T-helper 1 cell treated with Interleukin-12 subunit alpha and Interleukin-12 subunit beta and Interleukin-4 antibody, amounts not matched to agents 30 μg/mL and 1 μg/mL, for 36 hours (primary cell): ENCODE measurements around the gene PDIA6.

Source experiments
- H3K27ac Mint-ChIP-seq: one replicate; pipeline ENCODE4 v1.8.0; 2021; ENCODE audit warnings: mild to moderate bottlenecking, mixed read lengths
- H3K27me3 Mint-ChIP-seq: one replicate; pipeline ENCODE4 v1.8.0; 2021; ENCODE audit warnings: low read depth, mixed read lengths
- H3K36me3 Mint-ChIP-seq: one replicate; pipeline ENCODE4 v1.8.0; 2021; ENCODE audit warnings: low read depth, mixed read lengths
- H3K4me1 Mint-ChIP-seq: one replicate; pipeline ENCODE4 v1.8.0; 2021; ENCODE audit warnings: low read depth, mixed read lengths
- H3K4me3 Mint-ChIP-seq: one replicate; pipeline ENCODE4 v1.8.0; 2021; ENCODE audit warnings: mild to moderate bottlenecking, moderate library complexity, mixed read lengths
- H3K9me3 Mint-ChIP-seq: one replicate; pipeline ENCODE4 v1.8.0; 2021; ENCODE audit warnings: mixed read lengths

PDIA6 gene

GRCh38 chr2:10773821-10774341, 38.7 kb downstream of the PDIA6 start:
- H3K4me1 Mint-ChIP-seq = no peaks in the 10 kb centered on the region
- no peak overlapping the region for H3K4me3 Mint-ChIP-seq
- H3K27me3 Mint-ChIP-seq = no peaks in the 10 kb centered on the region
- H3K9me3 Mint-ChIP-seq = no peaks in the 10 kb centered on the region
- no peak overlapping the region for H3K27ac Mint-ChIP-seq
- H3K36me3 Mint-ChIP-seq = peaks cover 2% of the 10 kb centered on the region

DNA sequence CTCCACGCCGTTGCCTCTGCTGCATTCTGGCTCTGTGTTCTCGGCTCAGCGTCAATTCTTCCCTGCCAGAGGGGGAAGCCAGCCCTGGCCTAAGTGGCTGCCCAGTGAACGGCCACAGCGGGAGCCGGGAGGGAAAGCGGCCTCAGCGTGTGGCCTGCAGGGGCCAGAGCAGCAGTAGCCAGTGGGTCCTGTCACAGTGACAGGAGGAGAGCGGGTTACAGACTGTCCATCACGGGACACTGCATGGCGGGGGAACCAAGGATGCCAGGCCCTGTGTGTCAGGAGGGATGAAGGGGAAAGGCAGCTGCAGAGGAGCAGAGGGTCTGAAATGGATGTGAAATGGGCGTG, 39.7 kb downstream of the PDIA6 start:
- H3K4me3 Mint-ChIP-seq = no peak overlapping the region
- H3K27ac Mint-ChIP-seq = no peak overlapping the region
- no peaks in the 10 kb centered on the region for H3K9me3 Mint-ChIP-seq
- H3K36me3 Mint-ChIP-seq = peaks cover 2% of the 10 kb centered on the region
- no peaks in the 10 kb centered on the region for H3K4me1 Mint-ChIP-seq
- no peaks in the 10 kb centered on the region for H3K27me3 Mint-ChIP-seq

DNA sequence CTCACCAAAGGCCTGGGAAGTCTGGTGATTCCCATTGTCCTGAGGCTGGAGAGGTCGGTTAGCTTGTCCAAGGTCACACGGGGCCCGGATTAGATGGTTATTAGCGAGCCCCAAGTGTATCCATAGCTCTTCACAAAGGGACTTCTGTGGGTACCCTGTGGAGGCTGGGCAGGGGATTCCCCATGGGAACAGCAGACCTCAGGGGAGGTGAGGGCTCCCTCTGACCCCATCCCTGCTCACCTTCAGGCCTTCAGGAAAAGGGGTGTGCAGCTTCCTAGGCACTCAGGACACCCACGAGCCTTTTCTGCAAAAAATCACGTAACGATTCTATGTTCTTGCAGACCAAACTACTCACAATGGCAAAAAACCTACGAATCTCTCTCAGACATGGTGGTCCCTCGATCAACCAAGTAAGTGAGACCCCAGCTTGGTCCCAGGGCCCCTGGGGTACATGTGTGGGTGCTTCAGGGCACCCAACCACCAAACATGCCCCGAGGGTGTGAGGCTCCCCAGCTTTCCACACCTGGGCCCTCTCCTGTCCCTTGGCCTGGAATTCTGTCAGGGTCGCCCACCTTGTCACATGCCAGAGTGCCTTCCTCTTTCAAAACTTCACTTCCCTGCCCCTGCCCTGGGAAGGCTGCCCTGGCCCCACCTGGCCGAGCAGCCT, 40.3 kb downstream of the PDIA6 start:
- Mint-ChIP-seq H3K27me3 (no peaks in the 10 kb centered on the region), H3K36me3 (peaks cover under 1% of the 10 kb centered on the region), H3K4me3 (no peak overlapping the region), H3K27ac (no peak overlapping the region), H3K9me3 (no peaks in the 10 kb centered on the region), H3K4me1 (no peaks in the 10 kb centered on the region)

- Mint-ChIP-seq H3K4me1 (no peaks in the 10 kb centered on the region), H3K27me3 (no peaks in the 10 kb centered on the region), H3K27ac (no peak overlapping the region), H3K9me3 (no peaks in the 10 kb centered on the region), H3K36me3 (no peaks in the 10 kb centered on the region), H3K4me3 (no peak overlapping the region)
Observed at GRCh38 chr2:10771786-10772185, 40.8 kb downstream of the PDIA6 start.

- Mint-ChIP-seq H3K9me3 (no peaks in the 10 kb centered on the region), H3K4me1 (no peaks in the 10 kb centered on the region), H3K4me3 (no peak overlapping the region), H3K36me3 (no peaks in the 10 kb centered on the region), H3K27me3 (no peaks in the 10 kb centered on the region), H3K27ac (no peak overlapping the region)
Observed at GRCh38 chr2:10770956-10771750, 41.4 kb downstream of the PDIA6 start.

DNA sequence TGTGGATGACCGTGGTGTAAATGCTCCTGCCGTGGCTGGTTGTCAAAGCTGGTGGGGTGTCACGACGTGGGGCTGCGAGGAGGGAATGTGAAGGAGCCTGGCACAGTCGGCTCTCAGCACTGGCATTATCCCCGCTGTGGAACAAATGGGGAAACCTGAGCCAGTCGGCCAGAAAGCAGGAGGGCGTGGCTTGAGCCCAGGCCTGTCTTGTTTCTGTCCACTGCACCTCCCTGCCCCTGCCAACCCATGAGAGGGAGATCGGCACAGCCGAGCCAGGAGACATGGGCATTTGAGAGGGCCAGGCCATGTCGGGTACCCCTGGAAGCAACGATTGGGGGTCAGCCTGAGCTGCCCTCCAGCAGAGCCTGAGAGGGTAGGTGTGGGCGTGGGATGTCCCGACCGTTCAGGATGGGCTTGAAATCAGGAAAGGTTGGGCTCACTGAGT, 44.5 kb downstream of the PDIA6 start:
- Mint-ChIP-seq H3K27me3 (no peaks in the 10 kb centered on the region), H3K9me3 (no peaks in the 10 kb centered on the region), H3K4me3 (no peak overlapping the region), H3K36me3 (no peaks in the 10 kb centered on the region), H3K27ac (no peak overlapping the region), H3K4me1 (no peaks in the 10 kb centered on the region)

GRCh38 chr2:10765914-10766313, 46.7 kb downstream of the PDIA6 start:
- no peaks in the 10 kb centered on the region for H3K4me1 Mint-ChIP-seq
- no peaks in the 10 kb centered on the region for H3K27me3 Mint-ChIP-seq
- no peak overlapping the region for H3K27ac Mint-ChIP-seq
- H3K4me3 Mint-ChIP-seq = no peak overlapping the region
- H3K9me3 Mint-ChIP-seq = no peaks in the 10 kb centered on the region
- no peaks in the 10 kb centered on the region for H3K36me3 Mint-ChIP-seq

DNA sequence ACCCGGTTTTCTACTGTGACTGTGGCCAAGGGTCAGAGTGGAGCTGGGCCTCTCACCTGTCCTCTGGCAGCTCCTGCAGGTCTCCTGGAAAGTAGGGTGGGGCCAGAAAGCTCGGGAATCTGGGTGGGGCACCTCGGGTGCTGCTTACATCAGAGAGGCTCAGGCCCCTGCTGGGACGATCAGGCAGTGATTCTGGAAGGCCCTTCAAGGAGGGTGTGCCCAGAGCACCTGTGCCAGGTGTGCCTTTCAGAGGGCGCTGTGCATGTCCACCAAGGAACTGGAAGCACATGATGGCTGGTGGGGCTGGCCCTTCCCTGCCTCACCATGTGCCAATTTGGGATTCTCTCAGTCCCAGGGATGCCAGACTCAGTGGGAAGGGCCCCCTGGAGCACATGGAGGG, 47.1 kb downstream of the PDIA6 start:
- H3K9me3 Mint-ChIP-seq = no peaks in the 10 kb centered on the region
- no peaks in the 10 kb centered on the region for H3K36me3 Mint-ChIP-seq
- H3K27ac Mint-ChIP-seq = no peak overlapping the region
- H3K4me3 Mint-ChIP-seq = no peak overlapping the region
- no peaks in the 10 kb centered on the region for H3K27me3 Mint-ChIP-seq
- no peaks in the 10 kb centered on the region for H3K4me1 Mint-ChIP-seq

- no peaks in the 10 kb centered on the region for H3K27me3 Mint-ChIP-seq
- no peaks in the 10 kb centered on the region for H3K4me1 Mint-ChIP-seq
- no peak overlapping the region for H3K4me3 Mint-ChIP-seq
- H3K27ac Mint-ChIP-seq = no peak overlapping the region
- no peaks in the 10 kb centered on the region for H3K9me3 Mint-ChIP-seq
- H3K36me3 Mint-ChIP-seq = no peaks in the 10 kb centered on the region
Observed at GRCh38 chr2:10764896-10765295, 47.7 kb downstream of the PDIA6 start.

DNA sequence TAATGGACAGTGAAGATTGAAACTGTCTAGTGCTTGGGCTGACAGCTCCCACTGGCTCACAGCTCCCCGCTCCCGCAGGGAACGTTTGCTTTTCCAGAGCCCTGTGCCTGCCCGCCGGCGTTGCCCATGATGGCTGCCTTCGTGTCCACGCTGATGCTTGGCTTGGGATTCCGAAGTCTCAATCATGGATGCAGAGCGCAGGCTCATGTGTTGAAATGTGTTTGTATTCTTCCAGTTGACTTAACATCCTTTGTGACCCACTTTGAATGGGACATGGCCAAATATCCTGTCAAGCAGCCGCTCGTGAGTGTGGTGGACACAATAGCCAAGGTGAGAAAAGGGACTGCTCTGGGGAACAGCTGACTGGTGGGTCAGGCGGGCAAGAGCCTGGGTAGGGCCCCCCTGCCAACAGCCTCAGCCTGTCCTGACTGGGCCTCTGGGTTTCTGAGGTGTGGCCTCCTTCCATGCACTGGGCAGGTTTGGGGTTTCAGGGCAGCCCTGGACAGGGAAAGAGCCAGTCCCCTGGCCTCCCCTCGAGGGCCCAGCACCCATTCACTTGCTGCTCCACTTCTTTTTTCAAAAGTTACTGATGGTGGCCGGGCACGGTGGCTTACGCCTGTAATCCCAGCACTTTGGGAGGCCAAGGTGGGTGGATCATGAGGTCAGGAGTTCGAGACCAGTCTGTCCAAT, 48.3 kb downstream of the PDIA6 start:
- no peaks in the 10 kb centered on the region for H3K27me3 Mint-ChIP-seq
- no peaks in the 10 kb centered on the region for H3K4me1 Mint-ChIP-seq
- H3K27ac Mint-ChIP-seq = no peak overlapping the region
- H3K36me3 Mint-ChIP-seq = no peaks in the 10 kb centered on the region
- H3K4me3 Mint-ChIP-seq = no peak overlapping the region
- no peaks in the 10 kb centered on the region for H3K9me3 Mint-ChIP-seq

DNA sequence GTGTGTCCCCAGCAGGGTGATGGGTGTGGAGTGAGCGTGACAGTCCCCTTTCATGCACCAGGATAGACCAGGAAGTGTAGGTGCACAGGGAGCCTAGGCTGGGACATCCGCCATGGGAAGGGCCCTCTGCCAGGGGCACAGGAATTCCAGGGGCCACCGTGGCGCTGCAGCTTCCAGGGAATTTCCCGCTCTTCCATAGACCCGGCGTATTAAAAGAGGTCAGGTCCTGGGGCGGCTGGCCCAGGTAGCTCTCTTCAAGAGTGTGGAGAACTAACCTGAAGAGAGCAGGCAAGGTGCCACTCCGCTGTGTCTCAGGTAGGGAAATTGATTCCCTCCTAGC, 49.2 kb downstream of the PDIA6 start:
- H3K27me3 Mint-ChIP-seq = no peaks in the 10 kb centered on the region
- no peaks in the 10 kb centered on the region for H3K9me3 Mint-ChIP-seq
- no peaks in the 10 kb centered on the region for H3K36me3 Mint-ChIP-seq
- H3K27ac Mint-ChIP-seq = no peak overlapping the region
- H3K4me1 Mint-ChIP-seq = no peaks in the 10 kb centered on the region
- H3K4me3 Mint-ChIP-seq = no peak overlapping the region

DNA sequence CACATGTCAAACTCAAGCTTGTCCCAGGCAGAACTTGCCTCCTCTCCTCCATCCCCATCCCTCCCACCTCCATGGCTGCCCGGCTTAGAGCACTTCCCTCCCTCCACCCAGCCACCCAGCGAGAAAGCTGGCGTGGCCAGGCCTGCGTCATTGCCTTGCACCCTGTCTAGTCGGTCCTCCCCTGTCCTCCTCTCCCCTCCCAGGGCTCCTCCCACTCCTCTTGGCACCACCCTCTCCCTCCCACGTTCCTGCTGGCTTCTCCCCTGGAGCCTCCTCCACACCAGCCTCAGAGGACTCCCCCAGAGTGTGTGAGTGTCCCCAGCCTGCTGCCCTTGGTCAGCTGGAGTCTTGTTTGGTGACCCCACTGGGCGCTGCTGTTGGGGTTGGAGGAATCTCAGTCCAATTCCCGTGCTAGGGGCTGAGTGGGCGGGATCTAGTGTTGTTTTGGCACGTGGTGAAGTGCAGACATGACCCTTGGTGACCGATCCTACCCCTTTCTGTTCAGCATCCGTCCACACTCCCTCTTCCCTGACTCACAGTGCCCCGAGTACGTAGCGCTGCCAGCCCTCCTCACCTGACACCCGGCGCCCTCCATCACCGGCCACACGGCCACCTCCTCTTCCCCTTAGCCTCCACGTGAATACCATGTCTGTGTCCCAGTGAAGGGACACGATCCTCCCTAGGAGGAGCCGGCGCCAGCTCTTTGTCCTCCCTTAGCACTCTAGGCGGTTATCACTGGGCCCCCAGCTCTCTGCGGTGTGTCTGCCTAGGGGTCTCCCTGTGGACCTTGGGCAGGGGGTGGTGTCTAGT, 49.7 kb downstream of the PDIA6 start:
- Mint-ChIP-seq H3K9me3 (no peaks in the 10 kb centered on the region), H3K27me3 (no peaks in the 10 kb centered on the region), H3K4me1 (no peaks in the 10 kb centered on the region), H3K36me3 (no peaks in the 10 kb centered on the region), H3K27ac (no peak overlapping the region), H3K4me3 (no peak overlapping the region)

- Mint-ChIP-seq H3K9me3 (no peaks in the 10 kb centered on the region), H3K4me1 (no peaks in the 10 kb centered on the region), H3K27ac (no peak overlapping the region), H3K36me3 (no peaks in the 10 kb centered on the region), H3K27me3 (no peaks in the 10 kb centered on the region), H3K4me3 (no peak overlapping the region)
Observed at GRCh38 chr2:10761591-10761990, 51.0 kb downstream of the PDIA6 start.

- Mint-ChIP-seq H3K27ac (no peak overlapping the region), H3K27me3 (no peaks in the 10 kb centered on the region), H3K9me3 (no peaks in the 10 kb centered on the region), H3K4me3 (no peak overlapping the region), H3K4me1 (no peaks in the 10 kb centered on the region), H3K36me3 (no peaks in the 10 kb centered on the region)
Observed at GRCh38 chr2:10760794-10761504, 51.6 kb downstream of the PDIA6 start.
